Measurements from ENCODE around the gene ANK3.

Gene ANK3

GRCh38 chr10:60409202-60409601 lies 19.5 kb upstream of the ANK3 start:
- no peak for DNase-seq (ENCODE audit: low read depth)
- H3K4me3 ChIP-seq (ENCODE audit: low read depth, low read length) = no peak overlapping the region
- TF ChIP-seq CTCF (IDR thresholded peaks at IDR 0.05; ENCODE audit: low read depth, low read length) (no peak), MYC (IDR thresholded peaks at IDR 0.05; ENCODE audit: low read depth, low read length) (no peak), MAX (IDR thresholded peaks at IDR 0.05; ENCODE audit: low read depth, low read length) (no peak), POLR2A (IDR thresholded peaks at IDR 0.05; ENCODE audit: extremely low read depth, insufficient read length) (no peak)

- DNase-seq (ENCODE audit: low read depth) = no peak
- H3K4me3 ChIP-seq (ENCODE audit: low read depth, low read length) = no peak overlapping the region
- no peak for TF ChIP-seq MYC (IDR thresholded peaks at IDR 0.05; ENCODE audit: low read depth, low read length)
- no peak for TF ChIP-seq CTCF (IDR thresholded peaks at IDR 0.05; ENCODE audit: low read depth, low read length)
- TF ChIP-seq POLR2A (IDR thresholded peaks at IDR 0.05; ENCODE audit: extremely low read depth, insufficient read length) = no peak
- no peak for TF ChIP-seq MAX (IDR thresholded peaks at IDR 0.05; ENCODE audit: low read depth, low read length)
Observed at GRCh38 chr10:60406182-60406581, 16.5 kb upstream of the ANK3 start.

GRCh38 chr10:60405172-60405571 lies 15.5 kb upstream of the ANK3 start:
- no peak for TF ChIP-seq POLR2A (IDR thresholded peaks at IDR 0.05; ENCODE audit: extremely low read depth, insufficient read length)
- TF ChIP-seq CTCF (IDR thresholded peaks at IDR 0.05; ENCODE audit: low read depth, low read length) = no peak
- no peak for TF ChIP-seq MYC (IDR thresholded peaks at IDR 0.05; ENCODE audit: low read depth, low read length)
- no peak for TF ChIP-seq MAX (IDR thresholded peaks at IDR 0.05; ENCODE audit: low read depth, low read length)
- H3K4me3 ChIP-seq (ENCODE audit: low read depth, low read length) = no peak overlapping the region
- no peak for DNase-seq (ENCODE audit: low read depth)

GRCh38 chr10:60403168-60403873 lies 13.6 kb upstream of the ANK3 start:
- no peak overlapping the region for H3K4me3 ChIP-seq (ENCODE audit: low read depth, low read length)
- no peak for DNase-seq (ENCODE audit: low read depth)
- TF ChIP-seq MAX (IDR thresholded peaks at IDR 0.05; ENCODE audit: low read depth, low read length) (no peak), CTCF (IDR thresholded peaks at IDR 0.05; ENCODE audit: low read depth, low read length) (no peak)

GRCh38 chr10:60400366-60400765 lies 10.7 kb upstream of the ANK3 start:
- no peak for TF ChIP-seq MAX (IDR thresholded peaks at IDR 0.05; ENCODE audit: low read depth, low read length)
- no peak for TF ChIP-seq MYC (IDR thresholded peaks at IDR 0.05; ENCODE audit: low read depth, low read length)
- no peak for TF ChIP-seq CTCF (IDR thresholded peaks at IDR 0.05; ENCODE audit: low read depth, low read length)
- TF ChIP-seq POLR2A (IDR thresholded peaks at IDR 0.05; ENCODE audit: extremely low read depth, insufficient read length) = no peak
- no peak for DNase-seq (ENCODE audit: low read depth)
- no peak overlapping the region for H3K4me3 ChIP-seq (ENCODE audit: low read depth, low read length)
